Activated gamma-delta T cell (primary cell): Measurements from ENCODE around the gene TBX6.
"Not testable (repeated sequence)": the region's sequence is repeated elsewhere in the genome, so short reads cannot be mapped to it uniquely, and the experiment has no call there.

Experiments used
- DNase-seq: peaks from one replicate; lab custom pipeline; 2025; lab: John Stamatoyannopoulos, UW

TBX6 gene

DNA sequence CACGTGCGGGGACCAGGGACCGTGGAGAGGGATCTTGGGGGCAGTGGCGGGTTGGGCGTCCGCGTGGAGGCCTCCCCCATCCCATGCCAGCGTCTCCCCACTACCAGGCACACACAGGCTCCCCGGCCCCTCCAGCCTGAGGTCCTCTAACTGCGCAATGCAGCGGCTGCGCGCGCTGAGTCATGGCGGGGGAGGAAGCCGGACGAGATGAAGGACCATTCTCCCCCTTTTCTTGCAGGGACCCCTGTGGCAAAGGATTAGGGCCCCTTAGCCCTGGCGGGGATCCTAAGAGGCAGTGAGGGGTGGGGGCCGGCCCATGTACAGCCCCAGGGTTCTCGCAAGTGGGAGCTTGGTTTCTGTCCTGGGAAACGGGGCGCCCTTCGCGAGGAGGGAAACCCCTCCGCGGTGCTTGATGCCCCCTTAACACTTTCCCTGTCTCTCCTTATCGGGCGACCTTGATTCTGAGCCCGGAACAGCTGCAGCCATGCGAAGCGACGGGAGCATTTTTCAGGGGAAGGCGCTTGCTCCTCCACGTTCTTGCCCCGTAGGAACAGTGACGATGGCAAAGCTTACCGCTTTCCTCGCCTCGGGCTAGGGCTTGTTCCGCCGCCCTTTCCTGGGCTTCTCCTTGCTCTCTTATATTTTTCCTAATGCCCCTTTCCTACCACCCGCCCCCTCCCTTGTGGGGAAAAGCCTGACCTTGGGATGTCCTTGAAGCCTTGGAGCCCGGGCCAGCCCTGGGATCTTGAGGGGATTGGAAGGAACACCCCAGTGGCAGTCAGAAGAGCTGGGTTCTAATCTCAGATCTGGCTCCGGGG is 25.6 kb downstream of the TBX6 start:
- DNase-seq = no peak

- DNase-seq = peak; percentile 90
Measured at GRCh38 chr16:30065102-30065942, 26.4 kb downstream of the TBX6 start, which contains the start of gene ALDOA. ALDOA (plus strand) TSS chr16:30065760; CDS start chr16:30066898, 1,138 bp downstream.

- no peak for DNase-seq
Measured at GRCh38 chr16:30064729-30065101, 27.0 kb downstream of the TBX6 start.

- DNase-seq = no peak
Measured at GRCh38 chr16:30063893-30064728, 27.6 kb downstream of the TBX6 start.

DNA sequence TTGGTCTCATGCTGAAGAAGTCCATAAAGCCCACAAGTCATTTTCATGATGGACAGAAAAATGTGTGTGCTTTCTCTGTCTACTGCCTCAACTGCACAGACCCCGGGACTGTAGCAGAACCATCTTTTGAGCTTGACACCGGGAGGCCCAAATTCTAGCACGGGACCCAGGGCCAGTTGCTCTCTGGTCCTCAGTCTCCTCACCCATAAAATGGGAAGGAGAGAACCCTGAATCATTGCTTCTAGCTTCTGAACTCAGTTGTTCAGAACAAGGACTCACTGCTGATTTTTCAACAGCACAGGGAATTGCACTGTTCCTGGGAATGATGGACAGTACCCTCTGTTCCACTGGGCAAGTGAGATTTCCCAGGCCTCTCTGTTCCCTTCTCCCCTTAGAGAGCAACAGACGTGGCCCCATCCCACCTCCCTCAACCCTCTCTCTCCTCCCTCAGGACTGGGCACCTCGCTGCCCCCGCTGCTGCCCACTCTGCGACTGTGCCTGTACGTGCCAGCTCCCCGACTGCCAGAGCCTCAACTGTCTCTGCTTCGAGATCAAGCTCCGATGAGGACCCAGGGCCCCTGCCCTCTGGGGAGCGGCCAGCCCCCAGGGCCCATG is 28.3 kb downstream of the TBX6 start:
- no peak for DNase-seq

- no peak for DNase-seq
Measured at GRCh38 chr16:30060836-30061554, 30.7 kb downstream of the TBX6 start.

- no peak for DNase-seq
Measured at GRCh38 chr16:30060346-30060745, 31.4 kb downstream of the TBX6 start.

DNA sequence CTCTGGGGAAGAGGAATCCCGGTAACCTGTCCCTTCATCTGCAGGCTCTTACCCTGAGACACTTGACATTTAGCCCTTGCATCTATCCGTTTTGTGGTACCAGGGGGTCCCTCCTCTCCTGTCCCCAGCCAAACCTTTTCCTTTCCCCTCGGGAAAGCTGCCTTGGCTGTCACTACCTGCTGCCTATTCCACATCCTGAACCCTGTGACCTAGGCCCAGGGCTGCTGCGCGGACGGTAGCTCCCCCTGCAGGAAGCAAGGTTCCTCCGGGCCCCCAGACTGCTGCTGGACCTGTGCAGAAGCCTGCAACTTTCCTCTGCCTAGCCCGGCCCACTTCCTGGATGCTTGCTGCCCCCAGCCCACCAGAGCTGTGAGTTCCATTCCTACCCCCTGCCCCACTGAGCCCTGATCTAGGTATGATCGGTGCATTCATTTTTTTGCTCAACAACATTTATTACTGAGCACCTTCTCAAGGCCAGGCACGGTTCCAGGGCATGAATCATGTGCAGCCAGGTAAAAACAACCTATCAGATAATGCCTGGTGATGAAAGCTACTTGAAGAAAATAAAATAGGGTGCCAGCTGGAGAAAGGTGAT is 36.7 kb downstream of the TBX6 start:
- no peak for DNase-seq

DNA sequence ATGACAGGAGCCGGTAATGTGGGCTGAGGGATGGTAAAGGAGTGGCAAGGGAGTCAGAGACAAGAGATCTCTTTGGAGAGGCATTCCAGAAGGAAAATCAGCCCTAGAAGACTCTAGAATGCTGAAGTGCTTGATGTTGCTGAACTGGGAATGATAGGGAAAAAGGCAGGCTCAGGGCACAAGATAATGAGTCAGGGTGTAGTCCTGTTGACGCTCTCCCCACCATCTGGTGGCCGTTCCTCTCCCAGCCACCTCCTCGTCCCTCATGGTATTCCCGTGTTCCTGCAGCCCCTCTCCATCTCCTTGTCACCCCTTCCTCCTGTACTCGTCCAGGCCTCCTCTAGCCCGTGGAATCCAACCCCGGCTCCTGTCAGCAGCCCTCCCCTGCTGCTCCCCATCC is 37.3 kb downstream of the TBX6 start:
- no peak for DNase-seq

- no peak for DNase-seq
Measured at GRCh38 chr16:30053376-30054015, 38.2 kb downstream of the TBX6 start.

DNA sequence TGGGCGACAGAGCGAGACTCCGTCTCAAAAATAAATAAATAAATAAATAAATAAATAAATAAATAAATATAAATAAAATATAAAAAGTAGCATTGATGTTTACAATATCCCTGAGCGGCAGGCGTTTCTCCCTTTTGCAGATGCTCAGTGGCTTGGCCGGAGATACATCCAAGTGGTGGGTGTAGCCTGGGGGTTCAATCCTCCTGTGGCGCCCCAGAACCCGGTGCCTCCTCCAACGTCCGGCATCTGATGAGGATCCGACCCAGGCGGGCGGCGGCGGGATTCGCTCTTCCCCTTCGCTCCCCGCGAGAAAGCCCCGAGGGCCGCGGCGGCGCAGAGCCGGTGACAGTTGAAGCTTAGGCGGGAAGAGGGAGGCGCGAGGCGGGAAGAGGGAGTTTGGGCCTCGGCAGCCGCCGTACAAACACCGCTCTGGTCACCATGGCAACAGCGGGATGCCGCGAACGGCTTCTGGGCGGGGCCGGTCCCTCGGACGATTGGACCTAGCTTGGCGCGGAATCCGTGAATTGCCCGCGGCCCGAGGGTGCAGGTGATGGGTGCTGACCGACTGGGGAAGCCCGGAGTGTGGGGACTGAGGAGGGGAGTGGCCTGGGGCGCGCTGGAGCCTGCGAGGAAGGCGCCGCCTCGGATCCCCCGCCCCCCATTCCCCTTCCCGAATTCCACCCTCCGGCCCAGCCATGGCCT is 38.9 kb downstream of the TBX6 start:
- DNase-seq = peak; percentile 71

DNA sequence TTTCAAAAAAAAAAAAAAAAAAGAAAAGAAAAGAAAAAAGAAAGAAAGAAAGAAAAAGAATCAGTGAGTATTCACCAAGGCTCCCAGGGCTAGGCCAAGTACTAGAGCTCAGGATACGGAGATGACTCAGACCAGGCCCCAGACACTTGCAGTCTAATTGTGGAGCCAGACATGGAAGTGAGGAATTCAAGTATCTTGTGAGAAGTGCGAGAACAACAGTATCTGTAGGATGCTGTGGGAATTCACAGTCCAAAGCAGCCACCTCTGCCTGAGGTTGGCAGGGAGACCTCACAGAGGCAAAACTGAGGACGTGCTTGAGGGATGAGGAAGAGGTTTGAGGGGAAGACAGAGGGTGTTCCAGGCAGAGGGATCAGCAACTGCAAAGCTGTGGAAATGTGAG is 40.2 kb downstream of the TBX6 start:
- no peak for DNase-seq

DNA sequence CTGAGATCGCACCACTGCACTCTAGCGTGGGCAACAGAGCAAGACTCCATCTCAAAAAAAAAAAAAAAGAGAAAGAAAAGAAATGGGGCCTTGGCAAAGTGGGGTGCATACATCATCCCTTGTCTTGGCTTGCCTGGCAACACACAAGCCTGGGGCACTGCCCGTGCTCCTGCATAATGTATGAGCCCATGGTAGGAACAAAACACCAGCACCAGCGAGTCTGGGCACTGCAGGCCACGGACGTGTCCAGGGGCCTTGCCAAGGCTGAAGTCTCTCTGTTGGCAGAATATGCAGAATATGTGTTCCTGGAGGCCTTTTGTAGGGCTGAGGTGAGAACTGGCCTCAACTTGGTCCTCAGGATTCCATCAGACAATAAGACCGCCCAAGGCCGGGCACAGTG is 41.9 kb downstream of the TBX6 start:
- DNase-seq = no peak

DNA sequence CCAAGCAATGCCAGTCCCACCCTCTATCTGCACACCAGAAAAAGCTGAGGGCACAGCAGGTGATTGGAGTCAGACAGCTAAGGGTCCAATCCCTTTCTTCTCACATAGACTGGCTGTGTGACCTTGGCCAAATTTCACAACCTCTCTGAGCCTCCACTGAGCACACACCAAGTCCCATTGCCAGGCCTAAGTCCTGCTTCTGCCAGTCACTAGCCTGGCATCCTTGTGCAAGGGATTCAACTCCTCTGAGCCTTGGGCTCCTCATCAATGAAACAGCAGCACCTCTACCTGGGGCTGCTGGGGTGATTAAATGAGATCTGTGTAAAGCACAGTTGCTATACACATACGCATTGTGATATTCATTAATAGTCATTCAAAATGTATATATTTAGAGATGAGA is 45.1 kb downstream of the TBX6 start:
- no peak for DNase-seq

- DNase-seq = no peak
Measured at GRCh38 chr16:30046178-30046577, 45.5 kb downstream of the TBX6 start.

DNA sequence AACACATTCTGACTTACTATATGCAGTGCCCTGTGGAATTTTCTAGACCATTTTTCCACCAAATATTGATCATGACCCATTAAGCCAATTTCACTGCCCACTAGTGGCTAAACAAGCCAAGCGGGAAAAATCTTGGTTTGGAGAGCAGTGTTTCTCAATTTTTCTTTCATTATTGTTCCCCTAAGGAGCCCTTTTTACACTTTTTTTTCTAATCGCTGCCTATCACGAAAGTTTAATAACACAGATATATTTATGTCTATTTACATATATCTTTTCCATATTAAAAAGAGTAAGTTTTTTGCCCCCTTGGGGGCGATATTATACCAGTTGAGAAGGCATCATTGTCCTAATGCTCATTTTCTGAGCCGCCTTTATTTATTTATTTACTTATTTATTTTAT is 49.9 kb downstream of the TBX6 start:
- no peak for DNase-seq

DNA sequence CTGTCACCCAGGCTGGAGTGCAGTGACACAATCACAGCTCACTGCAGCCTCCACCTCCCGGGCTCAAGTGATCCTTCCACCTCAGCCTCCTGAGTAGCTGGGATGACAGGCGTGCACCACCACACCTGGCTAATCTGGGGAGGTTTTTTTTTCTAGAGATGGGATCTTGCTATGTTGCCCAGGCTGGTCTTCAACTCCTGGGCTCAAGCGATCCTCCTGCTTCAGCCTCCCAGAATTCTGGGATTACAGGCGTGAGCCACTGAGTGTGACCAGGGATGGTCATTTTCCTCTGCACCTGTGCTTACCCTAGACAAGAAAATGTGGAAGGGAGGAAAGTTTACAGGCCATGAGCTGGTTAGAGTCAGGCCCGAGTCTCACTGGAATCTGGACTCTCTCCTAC is 51.0 kb downstream of the TBX6 start:
- not testable (repeated sequence) for DNase-seq

DNA sequence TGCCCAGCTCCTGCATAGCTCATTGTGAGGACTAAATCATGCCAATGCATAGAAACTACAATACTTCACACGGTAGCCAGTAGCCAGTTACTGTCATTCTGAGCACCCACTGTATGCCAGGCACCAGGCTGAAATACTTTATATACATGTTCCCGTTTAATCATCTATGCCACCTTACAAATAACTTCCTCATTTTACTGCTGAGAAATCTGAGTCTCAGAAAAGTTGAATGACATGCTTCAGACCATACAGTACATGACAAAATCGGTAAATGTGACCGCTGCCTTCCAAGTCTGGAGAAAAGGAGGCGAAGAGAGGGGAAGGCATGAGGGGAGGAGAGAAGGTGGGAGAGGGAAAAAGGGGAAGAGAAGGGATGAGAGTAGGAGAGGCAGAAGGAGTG is 51.5 kb downstream of the TBX6 start:
- no peak for DNase-seq
